GM19395 (cell line): ENCODE measurements around the gene FAM53C.

ENCODE experiments used
- ATAC-seq: cut with Tn5 transposase; IDR thresholded peaks from one replicate; pipeline ENCODE4 v1.9.1; 2021; ENCODE audit warnings: mild to moderate bottlenecking, moderate library complexity; ENCODE audit not compliant: unreplicated experiment

FAM53C gene

GRCh38 chr5:138350563-138350890 lies 12.5 kb downstream of the FAM53C start:
- no peak for ATAC-seq

- ATAC-seq: no peak
Measured at GRCh38 chr5:138351056-138351455, 13.0 kb downstream of the FAM53C start.

- no peak for ATAC-seq
Measured at GRCh38 chr5:138351517-138351916, 13.5 kb downstream of the FAM53C start.

DNA sequence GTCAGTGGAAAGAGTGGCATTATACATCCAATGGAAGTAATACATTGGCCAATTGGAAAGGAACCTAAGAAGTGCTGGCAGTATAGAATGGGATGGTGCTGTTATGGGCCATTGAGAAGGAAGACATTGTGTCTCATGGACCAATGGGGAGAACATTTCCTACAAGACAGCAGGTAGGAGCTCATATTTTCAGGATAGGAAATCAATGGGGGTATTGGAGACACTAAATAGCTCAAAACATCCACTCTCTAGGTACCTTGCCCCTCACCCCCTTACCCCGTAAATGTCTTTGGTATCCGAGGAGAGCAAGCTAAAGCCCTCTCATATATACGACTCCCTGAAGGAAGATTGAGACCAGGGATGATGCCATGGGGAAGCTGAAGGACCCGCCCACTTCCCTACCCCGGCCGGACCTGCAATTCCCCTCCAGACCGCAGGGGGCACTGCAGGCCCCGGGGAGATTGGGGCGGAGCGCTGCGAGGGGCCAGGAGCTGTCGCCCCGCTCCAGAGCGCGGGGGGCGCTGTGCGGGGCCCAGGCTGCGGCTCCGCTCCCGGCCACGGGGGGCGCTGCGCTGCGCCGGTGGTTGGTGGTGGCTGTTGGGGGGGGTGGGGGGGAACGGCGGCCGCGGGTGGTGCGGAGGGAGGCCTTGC lies 14.1 kb downstream of the FAM53C start, which contains the start of gene KDM3B:
Gene KDM3B, plus strand, starts transcription at position 615 of the 651 bp plus-strand sequence. CDS start 111 bp downstream, outside the sequence.
- ATAC-seq: peak; percentile 56

- peak; percentile 49 for ATAC-seq
Measured at GRCh38 chr5:138352722-138353559, 14.9 kb downstream of the FAM53C start.

DNA sequence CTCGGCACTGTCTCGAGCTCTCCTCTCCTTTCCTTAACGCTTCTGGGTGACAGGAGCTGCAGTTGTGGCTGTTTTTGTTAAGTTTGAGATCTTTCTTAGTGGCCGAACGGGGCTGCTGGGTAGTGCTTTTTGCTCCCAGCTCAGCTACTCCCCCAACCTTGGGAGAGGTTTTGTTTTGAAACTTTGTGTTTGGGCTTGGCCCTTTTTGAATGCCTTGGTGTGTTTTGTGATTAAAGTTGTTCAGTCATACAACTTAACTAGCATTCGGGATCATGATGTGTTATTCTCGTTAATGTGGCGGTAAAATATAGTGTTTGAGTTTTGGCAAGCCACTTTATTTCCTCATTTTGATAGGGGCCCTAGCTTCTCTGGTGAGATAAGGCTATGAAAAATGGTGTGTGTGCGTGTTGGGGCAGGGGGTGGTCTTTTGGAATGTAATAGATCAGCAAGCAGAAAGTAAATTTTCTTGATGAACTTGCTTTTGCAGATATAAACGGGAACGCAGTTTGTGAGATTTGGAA lies 15.6 kb downstream of the FAM53C start:
- ATAC-seq: no peak

- no peak for ATAC-seq
Measured at GRCh38 chr5:138354387-138354786, 16.3 kb downstream of the FAM53C start.

GRCh38 chr5:138354926-138355378 lies 16.9 kb downstream of the FAM53C start:
- ATAC-seq: peak; percentile 59

DNA sequence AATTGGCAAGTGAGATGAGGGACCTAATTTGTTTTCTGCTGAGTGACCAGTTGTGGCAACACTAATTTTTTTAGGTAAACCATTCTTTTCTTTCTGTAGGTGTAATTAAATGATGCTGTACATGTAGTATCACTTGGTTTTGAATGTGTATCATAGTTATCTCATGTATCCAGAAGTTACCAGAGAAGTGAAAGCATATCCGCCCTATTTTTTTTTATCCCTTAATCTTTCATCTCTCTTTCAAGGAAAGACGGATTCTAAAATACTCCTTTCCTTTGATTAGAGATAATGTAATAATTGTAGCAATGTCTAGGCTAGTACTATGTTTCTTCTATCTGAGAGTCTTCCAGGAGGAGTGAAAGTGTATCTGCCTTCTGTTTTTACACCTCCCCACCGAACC lies 21.6 kb downstream of the FAM53C start:
- no peak for ATAC-seq

DNA sequence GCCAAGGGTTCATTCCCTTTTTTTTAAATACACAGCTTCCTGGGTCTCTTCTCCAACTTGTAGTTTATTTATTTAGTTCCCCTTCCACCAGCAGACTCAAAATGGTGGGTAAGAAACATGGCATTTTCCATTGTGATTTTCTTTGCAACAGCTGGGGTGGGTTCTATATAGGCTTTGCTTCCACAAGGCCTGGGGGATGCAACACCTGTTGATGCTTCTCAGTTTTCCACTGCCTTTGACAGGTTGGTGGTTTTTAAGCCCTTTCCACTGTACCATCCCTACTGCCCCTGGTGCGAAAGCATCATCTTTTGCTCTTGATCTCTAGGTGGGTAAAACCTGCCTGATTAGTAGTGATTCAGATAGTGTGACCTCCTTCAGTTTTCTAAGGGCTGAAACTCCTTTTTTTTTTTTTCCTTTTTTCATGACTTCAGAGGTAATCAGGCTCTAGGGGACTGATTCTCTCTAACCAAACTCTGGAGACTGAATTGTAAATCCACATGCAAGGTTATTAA lies 22.9 kb downstream of the FAM53C start:
- ATAC-seq: no peak

- no peak for ATAC-seq
Measured at GRCh38 chr5:138364576-138364975, 26.5 kb downstream of the FAM53C start.

DNA sequence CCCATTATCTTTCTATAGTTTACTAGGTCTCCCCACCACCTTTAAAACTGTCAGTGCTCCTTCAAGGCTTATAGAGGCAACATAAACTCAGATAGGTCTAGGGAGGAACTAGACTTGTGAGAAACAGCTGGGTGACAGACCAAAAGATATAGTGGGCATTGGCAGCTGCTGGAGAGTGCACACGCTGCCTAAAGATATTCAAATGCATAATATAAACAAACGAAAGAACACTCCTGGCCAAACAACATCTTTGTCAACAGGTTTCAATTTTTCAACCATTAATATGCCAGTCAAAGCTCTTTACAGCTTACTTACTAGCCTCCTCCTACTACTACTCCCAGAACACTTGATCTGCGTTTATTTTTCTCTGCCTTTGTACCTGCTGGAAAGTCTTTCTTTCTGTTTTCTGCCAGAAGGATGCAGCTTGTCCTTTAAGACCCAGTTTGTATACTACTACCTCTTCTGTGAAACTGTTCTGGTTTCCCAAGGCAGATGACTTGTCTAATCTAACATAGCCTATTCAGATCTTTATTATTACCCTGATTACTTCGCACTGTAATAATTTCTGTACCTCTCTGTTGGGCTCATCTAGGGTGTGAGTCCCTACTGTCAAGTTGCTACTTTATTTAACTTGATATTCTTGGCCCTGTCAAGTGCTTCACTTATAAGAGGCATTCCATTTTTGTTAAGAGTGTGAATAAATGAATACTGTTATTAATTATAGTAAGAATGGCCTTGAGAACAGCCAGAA lies 28.7 kb downstream of the FAM53C start:
- no peak for ATAC-seq

- ATAC-seq: no peak
Measured at GRCh38 chr5:138369261-138369660, 31.2 kb downstream of the FAM53C start.

- no peak for ATAC-seq
Measured at GRCh38 chr5:138369706-138370105, 31.6 kb downstream of the FAM53C start.

DNA sequence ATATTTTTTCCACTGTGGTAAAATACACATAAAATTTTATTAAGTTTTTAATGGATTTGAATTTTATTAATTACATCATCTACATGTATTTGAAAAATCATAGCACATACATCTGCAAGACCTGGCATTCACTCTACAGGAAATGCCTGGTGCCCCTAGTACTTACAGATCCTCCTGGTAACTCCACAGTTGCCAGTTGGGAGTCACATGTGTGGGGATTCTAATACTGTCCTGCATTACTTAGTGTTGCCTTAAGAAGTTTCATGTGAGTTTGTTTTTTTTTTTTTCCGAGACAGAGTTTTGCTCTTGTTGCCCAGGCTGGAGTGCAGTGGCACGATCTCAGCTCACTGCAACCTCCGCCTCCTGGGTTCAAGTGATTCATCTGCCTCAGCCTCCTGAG lies 32.5 kb downstream of the FAM53C start:
- ATAC-seq: no peak

DNA sequence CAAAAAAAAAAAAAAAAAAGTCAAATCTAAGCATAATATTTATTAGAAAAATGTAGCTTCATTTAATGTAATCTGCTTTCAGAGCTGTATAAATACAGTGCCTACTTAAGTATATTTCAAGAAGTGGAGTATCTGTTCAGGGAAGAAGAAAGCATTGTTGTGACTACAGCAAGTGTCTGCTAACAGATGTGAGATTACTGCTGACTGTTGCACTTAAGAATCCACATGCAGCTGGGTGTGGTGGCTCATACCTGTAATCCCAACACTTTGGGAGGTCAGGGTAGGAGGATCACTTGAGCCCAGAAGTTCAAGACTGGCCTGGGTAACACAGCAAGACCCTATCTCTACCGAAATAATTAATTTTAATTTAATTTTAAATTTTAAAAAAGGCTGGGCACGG lies 33.4 kb downstream of the FAM53C start:
- no peak for ATAC-seq

DNA sequence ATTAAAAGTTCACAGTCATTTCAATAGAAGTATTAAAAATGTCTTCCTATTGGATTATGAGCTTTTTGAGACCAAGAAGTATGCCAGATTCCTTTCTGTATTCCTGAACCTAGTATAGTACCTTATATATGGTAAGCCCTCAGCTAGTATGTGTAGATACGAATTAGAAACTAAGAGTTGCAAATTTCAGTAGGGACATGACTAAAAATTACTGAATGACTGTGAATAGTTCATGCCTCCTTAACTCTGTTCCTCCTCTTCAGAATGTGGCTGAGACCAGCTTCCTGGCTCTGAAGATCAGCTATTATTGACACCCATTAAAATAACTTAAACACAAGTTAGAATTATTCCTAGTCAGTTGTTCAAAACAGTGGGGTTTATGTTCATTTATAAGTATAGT lies 34.2 kb downstream of the FAM53C start:
- peak; percentile 90 for ATAC-seq

- no peak for ATAC-seq
Measured at GRCh38 chr5:138372653-138373052, 34.6 kb downstream of the FAM53C start.

DNA sequence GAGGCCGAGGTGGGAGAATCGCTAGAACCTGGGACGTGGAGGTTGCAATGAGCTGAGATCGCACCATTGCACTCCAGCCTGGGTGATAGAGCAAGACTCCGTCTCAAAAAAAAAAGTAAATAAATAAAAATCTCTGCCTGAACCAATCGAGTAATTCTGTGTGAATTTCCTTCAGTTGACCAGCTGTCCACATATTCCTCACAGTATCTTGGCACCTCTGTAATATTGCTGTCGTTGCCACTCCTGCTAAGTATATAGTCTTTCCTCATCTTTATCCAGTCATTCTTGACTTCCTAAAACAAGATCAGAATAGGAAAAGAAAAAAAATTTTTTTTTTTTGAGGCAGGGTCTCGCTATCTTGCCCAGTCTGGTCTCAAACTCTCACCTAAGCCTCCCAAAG lies 44.3 kb downstream of the FAM53C start:
- no peak for ATAC-seq

GRCh38 chr5:138385660-138386059 lies 47.6 kb downstream of the FAM53C start:
- ATAC-seq: no peak

DNA sequence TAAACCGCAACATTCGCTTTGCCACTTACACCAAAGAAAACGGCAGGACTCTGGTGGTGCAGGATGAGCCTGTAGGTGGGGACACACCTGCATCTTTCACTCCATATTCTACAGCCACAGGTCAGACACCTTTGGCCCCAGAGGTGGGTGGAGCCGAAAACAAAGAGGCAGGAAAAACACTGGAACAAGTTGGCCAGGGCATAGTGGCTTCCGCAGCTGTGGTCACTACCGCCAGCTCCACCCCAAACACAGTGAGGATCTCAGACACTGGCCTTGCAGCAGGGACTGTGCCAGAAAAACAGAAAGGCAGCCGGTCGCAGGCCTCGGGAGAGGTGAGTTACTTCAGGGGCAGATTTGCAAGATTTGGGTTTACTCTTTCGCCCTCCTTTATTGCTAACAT lies 48.2 kb downstream of the FAM53C start:
- ATAC-seq: no peak
